Esophagus squamous epithelium (tissue), 4 donors: ENCODE data around the gene SUSD6.

Experiments used
- CTCF ChIP-seq, 6 experiments: fragments of 450-650 bp in 4 of 6; fragments of 200-600 bp in 2 of 6; sonication (generic) in 2 of 6; IDR thresholded peaks; one replicate each; pipeline ENCODE4 v1.5.1; 2016 to 2019; ENCODE audit warnings: antibody characterized with exemption in 6 of 6, mild to moderate bottlenecking in 4 of 6, moderate library complexity in 4 of 6
- POLR2A ChIP-seq, 4 donors: fragments of 450-650 bp; IDR thresholded peaks; one replicate each; pipeline ENCODE4 v1.6.1; 2017; ENCODE audit warnings: antibody characterized with exemption in 4 of 4, mild to moderate bottlenecking in 4 of 4, moderate library complexity in 3 of 4

DNA sequence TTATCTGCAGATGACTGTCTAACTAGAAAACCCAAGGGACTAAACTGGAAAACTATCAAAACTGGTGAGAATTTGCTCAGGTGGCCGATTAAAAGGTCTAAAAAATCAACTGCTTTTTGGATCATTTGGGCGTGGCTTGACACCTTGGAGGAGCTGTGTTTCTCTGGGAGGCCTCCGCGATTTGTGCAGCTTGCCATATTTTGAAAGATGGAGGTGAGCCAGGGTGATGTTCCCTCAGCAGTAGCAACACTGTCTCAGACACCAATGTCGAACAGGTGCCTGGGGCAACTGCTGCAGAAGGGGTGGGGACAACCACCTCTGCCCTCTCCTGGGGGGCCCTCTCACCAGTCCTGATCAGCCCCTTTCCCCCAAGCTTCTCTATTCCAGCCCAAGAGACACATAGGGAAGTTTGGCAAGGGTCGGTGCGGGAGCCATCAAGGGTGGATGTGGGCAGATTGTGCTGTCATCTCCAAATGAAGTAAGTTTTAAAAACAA is 40.5 kb upstream of the SUSD6 start:
- TF ChIP-seq CTCF (IDR thresholded peaks at IDR 0.05) = no peak
- TF ChIP-seq POLR2A (IDR thresholded peaks at IDR 0.05) = no peak
